Type B pancreatic cell (in vitro differentiated cells): ENCODE results near the gene ALDOB. TPM values are rescaled to one million over a fixed set of nuclear protein-coding genes. Genes with fewer than 3 reads are reported as not detected.
"Not testable (repeated sequence)": the region's sequence is repeated elsewhere in the genome, so short reads cannot be mapped to it uniquely, and the experiment has no call there.

ENCODE experiments used
- DNase-seq: peaks from one replicate; pipeline ENCODE4 v3.0.0; 2021; ENCODE audit warnings: mixed read lengths; ENCODE audit not compliant: unreplicated experiment; ENCODE audit errors: extremely low spot score
- H3K27ac Mint-ChIP-seq: 2 replicates; pipeline ENCODE4 v1.8.0; 2021; ENCODE audit warnings: mild to moderate bottlenecking, mixed read lengths
- H3K27me3 Mint-ChIP-seq: 2 replicates; pipeline ENCODE4 v1.8.0; 2021; ENCODE audit warnings: mixed read lengths
- H3K36me3 Mint-ChIP-seq: 2 replicates; pipeline ENCODE4 v1.8.0; 2021; ENCODE audit warnings: mixed read lengths
- H3K4me1 Mint-ChIP-seq: one replicate; pipeline ENCODE4 v1.8.0; 2021; ENCODE audit warnings: mixed read lengths; ENCODE audit not compliant: unreplicated experiment
- H3K4me3 Mint-ChIP-seq: 2 replicates; pipeline ENCODE4 v1.8.0; 2021; ENCODE audit warnings: mild to moderate bottlenecking, mixed read lengths
- H3K9me3 Mint-ChIP-seq: 2 replicates; pipeline ENCODE4 v1.8.0; 2021; ENCODE audit warnings: mixed read lengths
- CTCF ChIP-seq: fragments of 200-600 bp; sonication (generic); conservative IDR thresholded peaks from 2 replicates; pipeline ENCODE4 v1.5.0; 2021; ENCODE audit warnings: antibody characterized with exemption, mild to moderate bottlenecking
- total RNA-seq: library from RNA; stranded (reverse); gene quantifications from 2 replicates; pipeline ENCODE4 v1.2.1, GENCODE V29; 2021; ENCODE audit warnings: low replicate concordance

ALDOB gene
- total RNA-seq, 1 donor from 2014 or later, result 30.5 TPM

- Mint-ChIP-seq H3K4me1 (peaks cover 31% of the 10 kb centered on the region), H3K9me3 (peaks cover 30% of the 10 kb centered on the region), H3K4me3 (peak overlapping the region; percentile 99), H3K27me3 (no peaks in the 10 kb centered on the region), H3K36me3 (peaks cover 76% of the 10 kb centered on the region), H3K27ac (peak overlapping the region; percentile 99)
- no peak for DNase-seq
- no peak for TF ChIP-seq CTCF
Measured at GRCh38 chr9:101397746-101398067, 37.9 kb downstream of the ALDOB start.

- Mint-ChIP-seq H3K4me3 (peak overlapping the region; percentile 6), H3K4me1 (peaks cover 14% of the 10 kb centered on the region), H3K9me3 (peaks cover 13% of the 10 kb centered on the region), H3K27ac (no peak overlapping the region), H3K27me3 (no peaks in the 10 kb centered on the region), H3K36me3 (peaks cover 75% of the 10 kb centered on the region)
- TF ChIP-seq CTCF, result no peak
- no peak for DNase-seq
Measured at GRCh38 chr9:101394687-101395086, 40.9 kb downstream of the ALDOB start.

- no peak for DNase-seq
Measured at GRCh38 chr9:101393135-101393534, 42.4 kb downstream of the ALDOB start.

GRCh38 chr9:101388507-101388993 is 47.0 kb downstream of the ALDOB start:
- Mint-ChIP-seq H3K4me1 (no peaks in the 10 kb centered on the region), H3K27me3 (no peaks in the 10 kb centered on the region), H3K4me3 (no peak overlapping the region), H3K36me3 (peaks cover 65% of the 10 kb centered on the region), H3K27ac (no peak overlapping the region), H3K9me3 (no peaks in the 10 kb centered on the region)
- no peak for TF ChIP-seq CTCF
- no peak for DNase-seq

More at GRCh38 chr9:101393135-101393534, 42.4 kb downstream of the ALDOB start:
- peaks cover 13% of the 10 kb centered on the region for H3K9me3 Mint-ChIP-seq
- no peak for TF ChIP-seq CTCF
- no peak overlapping the region for H3K27ac Mint-ChIP-seq
- H3K27me3 Mint-ChIP-seq, result no peaks in the 10 kb centered on the region
- peaks cover 79% of the 10 kb centered on the region for H3K36me3 Mint-ChIP-seq
- peaks cover 14% of the 10 kb centered on the region for H3K4me1 Mint-ChIP-seq
- no peak overlapping the region for H3K4me3 Mint-ChIP-seq

- no peak overlapping the region for H3K27ac Mint-ChIP-seq
- peak; percentile 70 for TF ChIP-seq CTCF
- peaks cover 60% of the 10 kb centered on the region for H3K36me3 Mint-ChIP-seq
- H3K9me3 Mint-ChIP-seq, result no peaks in the 10 kb centered on the region
- no peaks in the 10 kb centered on the region for H3K4me1 Mint-ChIP-seq
- no peak for DNase-seq
- H3K4me3 Mint-ChIP-seq, result no peak overlapping the region
- H3K27me3 Mint-ChIP-seq, result no peaks in the 10 kb centered on the region
Measured at GRCh38 chr9:101387871-101388506, 47.6 kb downstream of the ALDOB start.

GRCh38 chr9:101384873-101385536 is 50.6 kb downstream of the ALDOB start, which contains the start of gene BAAT:
BAAT (minus strand) TSS chr9:101385006; CDS start chr9:101371404, 13,602 bp downstream.
- H3K27ac Mint-ChIP-seq, H3K27me3 Mint-ChIP-seq, H3K9me3 Mint-ChIP-seq, DNase-seq, H3K4me1 Mint-ChIP-seq, H3K4me3 Mint-ChIP-seq: not testable (repeated sequence)
- peaks cover 32% of the 10 kb centered on the region for H3K36me3 Mint-ChIP-seq
